Activated T-cell treated with anti-CD3 and anti-CD28 coated beads, Interleukin-2, amount 50 U/mL, for 24 hours (primary cell): Measurements from ENCODE around the gene PNRC1.
"Not testable (repeated sequence)": the region's sequence is repeated elsewhere in the genome, so short reads cannot be mapped to it uniquely, and the experiment has no call there.

Experiments
- DNase-seq: peaks from one replicate; pipeline ENCODE4 v3.0.0-alpha.2; 2020
- H3K27ac Mint-ChIP-seq: 2 replicates; pipeline ENCODE4 v1.8.0; 2020; ENCODE audit warnings: mild to moderate bottlenecking, mixed read lengths
- H3K27me3 Mint-ChIP-seq: 2 replicates; pipeline ENCODE4 v1.8.0; 2020; ENCODE audit warnings: mixed read lengths
- H3K36me3 Mint-ChIP-seq: 2 replicates; pipeline ENCODE4 v1.8.0; 2020; ENCODE audit warnings: low read depth, mixed read lengths
- H3K4me1 Mint-ChIP-seq: 2 replicates; pipeline ENCODE4 v1.8.0; 2020; ENCODE audit warnings: low read depth, mixed read lengths
- H3K4me3 Mint-ChIP-seq: 2 replicates; pipeline ENCODE4 v1.8.0; 2020; ENCODE audit warnings: mild to moderate bottlenecking, moderate library complexity, mixed read lengths
- H3K9me3 Mint-ChIP-seq: 2 replicates; pipeline ENCODE4 v1.8.0; 2020; ENCODE audit warnings: mixed read lengths

PNRC1 gene

DNA sequence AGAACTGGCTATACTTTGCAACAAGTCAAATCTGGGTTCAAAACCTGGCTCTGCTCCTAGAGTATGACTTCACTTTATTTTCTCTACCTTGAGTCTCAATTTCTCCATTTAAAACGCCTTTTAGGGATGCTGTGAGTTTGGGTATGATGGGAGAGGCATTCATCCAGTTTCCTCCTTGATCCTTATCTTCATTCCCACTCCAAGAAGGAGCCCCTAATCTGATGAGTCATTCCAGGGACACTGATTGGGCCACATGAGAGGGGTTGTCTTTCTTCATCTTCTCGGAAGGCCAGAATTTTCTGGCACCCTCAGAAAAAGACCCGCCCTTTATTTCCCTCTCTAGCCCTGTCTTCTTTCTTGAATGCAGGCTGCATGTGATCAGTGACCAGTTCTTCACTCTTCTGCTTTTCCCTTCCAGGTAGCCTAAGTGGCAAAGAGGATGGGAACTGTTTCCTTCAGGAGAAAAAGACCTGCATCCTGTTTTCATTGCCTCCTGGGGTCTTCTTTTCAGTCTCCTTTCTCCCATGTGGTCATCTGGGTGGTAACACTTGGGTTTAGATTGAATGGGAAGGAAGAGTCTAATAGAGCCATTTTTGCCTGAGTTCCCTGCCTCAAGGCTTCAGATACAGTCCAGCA, 32.1 kb upstream of the PNRC1 start:
- no peaks in the 10 kb centered on the region for H3K36me3 Mint-ChIP-seq
- no peaks in the 10 kb centered on the region for H3K9me3 Mint-ChIP-seq
- peaks cover 20% of the 10 kb centered on the region for H3K4me1 Mint-ChIP-seq
- no peaks in the 10 kb centered on the region for H3K27me3 Mint-ChIP-seq
- no peak overlapping the region for H3K27ac Mint-ChIP-seq
- no peak overlapping the region for H3K4me3 Mint-ChIP-seq
- no peak for DNase-seq

DNA sequence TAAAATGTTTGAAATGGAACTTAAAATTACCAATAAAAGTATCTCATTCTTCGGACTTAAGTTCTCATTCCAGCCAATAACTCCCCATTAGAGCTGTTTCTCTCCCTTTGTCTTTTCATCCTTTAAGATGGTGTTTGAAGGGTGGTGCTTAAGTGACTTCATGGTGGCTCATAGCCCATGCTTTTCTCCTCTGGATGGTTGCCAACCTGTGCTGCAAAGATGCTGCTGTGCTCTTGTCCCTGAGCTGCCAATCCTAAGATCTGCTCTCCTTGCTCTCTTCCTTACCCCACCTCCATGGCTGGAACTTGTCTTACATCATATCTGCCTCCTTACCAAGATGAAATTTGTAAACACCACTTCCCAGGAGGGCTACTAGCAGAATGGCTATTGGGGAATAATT, 31.6 kb upstream of the PNRC1 start:
- no peaks in the 10 kb centered on the region for H3K27me3 Mint-ChIP-seq
- H3K4me3 Mint-ChIP-seq = no peak overlapping the region

DNA sequence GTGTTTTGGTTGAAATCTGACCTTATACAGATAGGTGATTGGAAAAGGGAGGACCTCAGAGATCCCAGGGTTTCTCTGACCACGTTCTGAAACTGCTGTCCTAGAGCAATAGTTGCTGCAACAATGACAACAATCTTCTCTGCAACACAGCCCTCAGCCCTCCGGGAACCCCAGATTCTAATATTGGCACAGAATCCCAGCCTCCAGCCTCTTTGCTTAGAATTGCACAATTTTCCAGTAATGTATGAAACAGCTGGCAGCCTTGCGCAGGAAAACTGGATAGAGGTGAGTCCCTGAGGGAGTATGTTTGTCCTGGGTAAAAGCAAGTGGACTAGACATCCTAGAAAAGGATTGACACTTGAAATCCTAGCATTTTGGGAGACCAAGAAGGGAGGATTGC, 30.4 kb upstream of the PNRC1 start:
- no peak for DNase-seq
- no peak overlapping the region for H3K27ac Mint-ChIP-seq
- H3K9me3 Mint-ChIP-seq = no peaks in the 10 kb centered on the region
- no peaks in the 10 kb centered on the region for H3K36me3 Mint-ChIP-seq
- H3K4me3 Mint-ChIP-seq = no peak overlapping the region
- H3K4me1 Mint-ChIP-seq = peaks cover 20% of the 10 kb centered on the region
- H3K27me3 Mint-ChIP-seq = no peaks in the 10 kb centered on the region

More for the DNA sequence above, 31.6 kb upstream of the PNRC1 start:
- Mint-ChIP-seq H3K27ac (no peak overlapping the region), H3K4me1 (peaks cover 20% of the 10 kb centered on the region), H3K36me3 (no peaks in the 10 kb centered on the region), H3K9me3 (no peaks in the 10 kb centered on the region)
- DNase-seq = no peak

DNA sequence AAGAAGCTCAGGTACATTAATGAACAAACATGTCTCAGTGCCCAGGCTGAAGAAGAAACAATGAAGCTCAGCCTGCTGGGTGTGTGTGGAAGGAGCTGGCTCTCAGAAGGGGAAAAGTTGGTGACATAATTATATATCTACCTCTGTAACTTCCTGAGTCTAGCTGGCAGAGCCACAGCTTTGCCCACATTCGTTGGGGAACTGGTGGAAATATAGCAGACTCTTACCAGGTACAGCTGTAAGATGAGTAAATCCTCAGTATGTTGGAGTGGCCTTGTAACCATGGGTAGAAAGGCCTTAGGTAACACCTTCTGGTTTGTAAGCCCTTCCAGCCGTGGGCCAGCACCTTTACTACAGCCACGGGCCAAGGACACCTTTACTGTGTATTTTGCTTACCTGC, 29.9 kb upstream of the PNRC1 start:
- Mint-ChIP-seq H3K27ac (no peak overlapping the region), H3K4me3 (no peak overlapping the region), H3K36me3 (no peaks in the 10 kb centered on the region), H3K27me3 (no peaks in the 10 kb centered on the region), H3K9me3 (no peaks in the 10 kb centered on the region), H3K4me1 (peaks cover 20% of the 10 kb centered on the region)
- DNase-seq = no peak

DNA sequence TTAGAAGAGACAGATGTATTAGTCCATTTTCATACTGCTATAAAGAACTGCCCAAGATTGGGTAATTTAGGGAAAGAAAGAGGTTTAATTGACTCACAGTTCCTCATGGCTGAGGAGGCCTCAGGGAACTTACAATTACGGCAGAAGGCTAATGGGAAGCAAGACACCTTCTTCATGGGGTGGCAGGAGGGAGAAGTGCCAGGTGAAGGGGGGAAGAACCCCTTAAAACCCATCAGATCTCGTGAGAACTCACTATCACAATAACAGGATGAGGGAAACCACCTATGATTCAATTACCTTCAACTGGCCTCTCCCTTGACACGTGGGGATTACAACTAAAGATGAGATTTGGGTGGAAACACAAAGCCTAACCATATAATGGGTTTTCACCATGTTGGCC, 28.9 kb upstream of the PNRC1 start:
- Mint-ChIP-seq H3K9me3 (no peaks in the 10 kb centered on the region), H3K4me1 (peaks cover 20% of the 10 kb centered on the region), H3K27me3 (no peaks in the 10 kb centered on the region), H3K36me3 (no peaks in the 10 kb centered on the region), H3K27ac (peak overlapping the region; percentile 62), H3K4me3 (no peak overlapping the region)
- DNase-seq = no peak

DNA sequence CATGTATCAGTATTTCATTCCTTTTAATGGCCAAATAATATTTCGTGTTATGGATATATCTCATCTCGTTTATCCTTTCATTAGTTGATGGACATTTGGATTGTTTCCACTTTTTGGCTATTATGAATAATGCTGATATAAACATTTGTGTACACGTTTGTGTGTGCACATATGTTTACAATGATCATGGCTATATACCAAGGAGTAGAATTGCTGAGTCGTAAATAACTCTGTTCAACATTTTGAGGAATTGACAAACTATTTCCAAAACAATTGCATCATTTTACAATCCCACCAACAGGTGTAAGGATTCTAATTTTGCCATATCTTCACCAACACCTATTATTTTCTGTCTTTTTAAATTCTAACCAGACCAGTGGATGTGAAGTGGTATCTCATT, 26.3 kb upstream of the PNRC1 start:
- DNase-seq = no peak
- H3K36me3 Mint-ChIP-seq = no peaks in the 10 kb centered on the region
- no peaks in the 10 kb centered on the region for H3K9me3 Mint-ChIP-seq
- no peaks in the 10 kb centered on the region for H3K27me3 Mint-ChIP-seq
- H3K27ac Mint-ChIP-seq = no peak overlapping the region
- peaks cover 20% of the 10 kb centered on the region for H3K4me1 Mint-ChIP-seq
- no peak overlapping the region for H3K4me3 Mint-ChIP-seq

DNA sequence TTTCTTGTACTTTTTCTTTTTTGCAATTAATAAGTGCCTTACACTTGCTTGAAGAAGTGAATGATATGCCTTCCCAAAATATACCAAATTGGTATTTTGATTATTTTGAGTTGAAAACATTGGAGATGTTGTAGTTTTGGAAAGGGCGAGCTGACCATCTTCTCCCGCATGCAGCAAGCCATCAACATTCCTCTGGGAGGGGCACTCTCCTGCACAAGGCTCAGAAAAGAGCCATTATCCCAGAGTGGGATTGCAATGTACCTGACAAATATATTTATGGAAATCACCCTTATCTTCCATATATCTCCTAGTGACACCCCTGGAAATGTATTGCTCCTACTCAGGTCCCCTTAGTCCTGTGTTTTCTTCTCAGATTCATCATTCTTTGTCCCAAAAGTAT, 22.8 kb upstream of the PNRC1 start:
- Mint-ChIP-seq H3K27me3 (no peaks in the 10 kb centered on the region), H3K9me3 (no peaks in the 10 kb centered on the region), H3K36me3 (no peaks in the 10 kb centered on the region), H3K4me3 (no peak overlapping the region), H3K4me1 (no peaks in the 10 kb centered on the region), H3K27ac (no peak overlapping the region)
- no peak for DNase-seq

DNA sequence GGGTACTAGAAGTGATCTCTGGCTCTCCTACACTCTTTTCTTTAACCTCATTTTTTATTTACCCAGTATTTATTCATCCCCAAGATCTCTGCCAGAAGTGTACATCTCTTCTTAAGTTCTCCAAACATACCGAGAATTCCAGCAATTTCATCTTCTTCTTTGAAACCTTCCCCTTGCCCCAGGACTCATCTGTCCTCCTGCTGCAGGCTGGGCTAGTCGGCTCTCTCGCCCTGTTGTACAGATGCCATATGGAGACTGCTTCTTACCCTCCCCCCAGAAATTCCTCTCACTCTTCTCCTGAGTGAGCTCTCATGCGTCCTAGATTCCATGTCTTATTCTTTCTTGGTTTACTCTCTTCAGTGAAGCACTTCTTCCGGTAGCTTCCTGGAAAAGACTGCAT, 21.9 kb upstream of the PNRC1 start:
- Mint-ChIP-seq H3K4me3 (no peak overlapping the region), H3K36me3 (no peaks in the 10 kb centered on the region), H3K9me3 (no peaks in the 10 kb centered on the region), H3K4me1 (no peaks in the 10 kb centered on the region), H3K27ac (no peak overlapping the region), H3K27me3 (no peaks in the 10 kb centered on the region)
- no peak for DNase-seq

DNA sequence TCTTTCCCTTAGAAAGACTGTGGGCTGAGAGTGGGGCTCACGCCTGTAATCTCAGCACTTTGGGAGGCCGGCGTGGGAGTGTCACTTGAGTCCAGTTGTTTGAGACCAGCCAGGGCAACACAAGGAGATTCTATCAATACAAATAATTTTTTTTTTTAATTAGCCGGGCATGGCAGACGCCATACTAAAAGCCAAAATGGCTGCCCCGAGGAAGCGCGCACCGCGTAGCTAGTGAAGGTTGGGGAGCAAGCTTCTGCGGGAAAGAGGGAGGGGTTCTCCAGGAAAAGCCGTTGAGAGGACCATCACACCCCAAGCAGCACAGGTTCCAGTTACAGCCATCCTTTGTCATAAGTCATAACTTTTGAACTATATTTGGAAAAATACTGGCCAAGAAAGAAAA, 21.3 kb upstream of the PNRC1 start:
- Mint-ChIP-seq H3K4me1 (no peaks in the 10 kb centered on the region), H3K36me3 (no peaks in the 10 kb centered on the region), H3K27me3 (no peaks in the 10 kb centered on the region), H3K27ac (no peak overlapping the region), H3K9me3 (no peaks in the 10 kb centered on the region), H3K4me3 (no peak overlapping the region)
- no peak for DNase-seq

DNA sequence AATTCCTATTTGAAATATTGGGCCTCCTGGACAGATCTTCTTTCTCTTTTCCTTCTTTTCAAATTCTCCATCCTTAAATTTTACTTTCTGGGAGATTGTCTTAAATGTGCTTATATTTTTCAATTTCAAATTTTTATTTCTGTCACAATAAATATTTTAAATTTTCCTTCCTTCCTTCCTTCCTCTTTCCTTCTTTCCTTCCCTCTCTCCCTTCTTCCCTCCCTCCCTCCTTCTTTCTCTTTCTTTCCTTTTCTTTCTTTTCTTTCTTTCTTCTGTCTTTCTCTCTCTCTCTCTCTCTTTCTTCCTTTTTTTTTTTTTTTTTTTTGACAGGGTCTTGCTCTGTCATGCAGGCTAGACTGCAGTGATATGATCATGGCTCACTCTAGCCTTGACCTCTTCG, 16.7 kb upstream of the PNRC1 start:
- no peaks in the 10 kb centered on the region for H3K9me3 Mint-ChIP-seq
- no peaks in the 10 kb centered on the region for H3K4me1 Mint-ChIP-seq
- no peaks in the 10 kb centered on the region for H3K27me3 Mint-ChIP-seq
- no peak for DNase-seq
- no peak overlapping the region for H3K4me3 Mint-ChIP-seq
- H3K36me3 Mint-ChIP-seq = no peaks in the 10 kb centered on the region
- H3K27ac Mint-ChIP-seq = no peak overlapping the region

DNA sequence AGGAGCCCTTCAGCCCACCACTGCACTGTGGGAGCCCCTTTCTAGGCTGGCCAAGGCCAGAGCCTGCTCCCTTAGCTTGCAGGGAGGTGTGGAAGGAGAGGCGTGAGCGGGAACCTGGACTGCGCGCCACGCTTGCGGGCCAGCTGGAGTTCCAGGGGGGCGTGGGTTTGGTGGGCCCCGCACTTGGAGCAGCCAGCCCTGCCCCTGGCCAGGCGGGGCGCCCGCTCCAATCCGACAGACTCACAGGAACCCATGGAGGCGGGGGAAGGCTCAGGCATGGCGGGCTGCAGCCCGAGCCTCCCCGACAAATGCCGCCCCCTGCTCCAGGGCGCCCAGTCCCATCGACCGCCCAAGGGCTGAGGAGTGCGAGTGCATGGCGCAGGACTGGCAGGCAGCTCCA, 15.6 kb upstream of the PNRC1 start:
- H3K4me3 Mint-ChIP-seq, H3K4me1 Mint-ChIP-seq, H3K36me3 Mint-ChIP-seq, H3K9me3 Mint-ChIP-seq, DNase-seq, H3K27ac Mint-ChIP-seq, H3K27me3 Mint-ChIP-seq: not testable (repeated sequence)

DNA sequence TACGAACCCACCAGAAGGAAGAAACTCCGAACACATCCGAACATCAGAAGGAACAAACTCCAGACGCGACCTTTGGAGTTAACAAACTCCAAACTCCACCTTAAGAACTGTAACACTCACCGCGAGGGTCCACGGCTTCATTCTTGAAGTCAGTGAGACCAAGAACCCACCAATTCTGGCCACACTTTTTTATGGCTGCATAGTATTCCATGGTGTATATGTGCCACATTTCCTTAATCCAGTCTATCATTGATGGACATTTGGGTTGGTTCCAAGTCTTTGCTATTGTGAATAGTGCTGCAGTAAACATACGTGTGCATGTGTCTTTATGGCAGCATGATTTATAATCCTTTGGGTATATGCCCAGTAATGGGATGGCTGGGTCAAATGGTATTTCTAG, 14.4 kb upstream of the PNRC1 start:
- not testable (repeated sequence) for H3K36me3 Mint-ChIP-seq, H3K27ac Mint-ChIP-seq, DNase-seq, H3K27me3 Mint-ChIP-seq, H3K9me3 Mint-ChIP-seq, H3K4me1 Mint-ChIP-seq, H3K4me3 Mint-ChIP-seq

DNA sequence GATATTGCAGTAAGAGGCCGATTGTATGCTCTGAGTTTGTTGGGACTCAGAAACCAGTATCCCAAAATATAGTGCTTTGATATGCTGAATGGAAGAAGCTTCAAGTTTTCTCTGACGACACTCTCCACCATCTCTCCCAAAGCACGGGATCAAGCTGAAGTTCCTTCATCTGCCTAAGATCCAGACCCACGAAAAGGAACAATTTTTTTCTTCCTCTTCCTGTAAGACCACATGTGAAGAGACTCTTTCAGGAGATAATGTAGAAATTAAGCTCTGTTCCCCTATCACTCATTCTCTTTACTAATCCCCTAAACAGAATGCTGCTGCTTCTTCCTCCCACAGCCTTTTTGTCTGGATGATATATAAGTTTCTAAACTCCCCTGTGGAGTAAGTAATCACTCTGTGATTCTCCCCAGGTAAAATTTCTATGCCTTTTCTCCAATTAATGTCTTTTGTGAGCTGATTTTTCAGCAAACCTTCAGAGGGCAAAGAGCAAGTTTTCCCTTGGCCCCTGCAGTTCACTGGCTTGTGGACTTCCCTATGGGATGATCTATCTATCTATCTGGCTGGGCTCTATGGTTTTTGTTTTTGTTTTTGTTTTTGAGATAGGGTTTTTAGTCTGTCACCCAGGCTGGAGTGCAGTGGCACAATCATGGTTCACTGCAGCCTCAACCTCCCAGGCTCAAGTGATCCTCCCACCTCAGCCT, 13.5 kb upstream of the PNRC1 start:
- no peak for DNase-seq
- H3K4me1 Mint-ChIP-seq = no peaks in the 10 kb centered on the region
- H3K9me3 Mint-ChIP-seq = no peaks in the 10 kb centered on the region
- H3K27ac Mint-ChIP-seq = no peak overlapping the region
- no peak overlapping the region for H3K4me3 Mint-ChIP-seq
- H3K36me3 Mint-ChIP-seq = no peaks in the 10 kb centered on the region
- peaks cover 5% of the 10 kb centered on the region for H3K27me3 Mint-ChIP-seq

DNA sequence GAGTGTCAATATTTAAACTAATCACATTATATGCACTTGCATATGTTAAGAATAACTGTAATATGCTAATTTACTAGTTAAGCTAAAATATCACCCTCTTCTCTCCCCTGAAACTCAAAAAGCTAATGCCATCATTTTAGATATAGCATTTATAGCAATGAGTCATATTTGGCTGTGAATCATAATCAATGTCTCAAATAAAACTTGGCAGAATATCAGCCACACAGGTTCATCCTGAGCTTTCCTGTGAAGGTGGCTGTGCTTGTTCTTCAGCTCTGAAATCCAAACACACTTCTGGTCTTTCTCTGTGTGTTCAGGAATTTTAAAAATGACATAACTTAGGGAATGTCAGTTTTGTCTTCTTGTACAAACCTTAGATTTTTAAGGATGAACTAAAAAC, 12.8 kb upstream of the PNRC1 start:
- H3K4me1 Mint-ChIP-seq = no peaks in the 10 kb centered on the region
- peaks cover 5% of the 10 kb centered on the region for H3K27me3 Mint-ChIP-seq
- H3K9me3 Mint-ChIP-seq = no peaks in the 10 kb centered on the region
- no peak overlapping the region for H3K27ac Mint-ChIP-seq
- DNase-seq = no peak
- no peak overlapping the region for H3K4me3 Mint-ChIP-seq
- H3K36me3 Mint-ChIP-seq = no peaks in the 10 kb centered on the region

DNA sequence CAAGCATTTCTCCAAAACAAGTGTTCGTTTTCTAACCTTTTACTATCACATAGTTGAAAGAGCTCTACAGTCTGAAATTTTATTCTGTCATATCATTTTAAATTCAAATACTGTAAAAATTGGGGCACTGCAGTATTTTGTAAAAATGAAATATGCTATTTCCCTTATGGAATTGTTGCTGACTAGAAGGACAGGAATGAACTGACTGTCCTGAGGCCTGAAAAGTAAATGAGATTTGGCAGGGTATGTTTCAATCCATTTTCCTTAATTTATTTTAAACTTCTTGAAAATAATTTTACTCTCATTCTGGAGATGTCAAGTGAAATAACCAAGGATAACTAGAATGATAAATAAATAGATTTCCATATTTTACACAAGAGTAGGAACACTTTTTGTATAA, 11.9 kb upstream of the PNRC1 start:
- Mint-ChIP-seq H3K27ac (no peak overlapping the region), H3K27me3 (peaks cover 5% of the 10 kb centered on the region), H3K4me1 (peaks cover 2% of the 10 kb centered on the region), H3K36me3 (no peaks in the 10 kb centered on the region), H3K9me3 (no peaks in the 10 kb centered on the region), H3K4me3 (no peak overlapping the region)
- no peak for DNase-seq
